Upper lobe of left lung (tissue), 4 donors: Measurements from ENCODE around the gene HOXB7.

Experiments used
- EP300 ChIP-seq, 4 donors: sonication (generic); formaldehyde crosslinking; IDR thresholded peaks; one replicate each; pipeline ENCODE4 v1.5.1; 2017; ENCODE audit warnings: antibody characterized with exemption in 4 of 4, control low read depth in 2 of 4
- POLR2A ChIP-seq, 4 donors: fragments of 450-650 bp; IDR thresholded peaks; one replicate each; pipeline ENCODE4 v1.5.1; 2016 to 2017; ENCODE audit warnings: antibody characterized with exemption in 4 of 4, mild to moderate bottlenecking in 2 of 4
- POLR2AphosphoS5 ChIP-seq, 2 donors: sonication (generic); formaldehyde crosslinking; IDR thresholded peaks; one replicate each; pipeline ENCODE4 v1.5.1; 2017; ENCODE audit warnings: antibody characterized with exemption in 2 of 2
- TF ChIP-seq, protein P1 (sequence below), 6 experiments: fragments of 450-650 bp in 4 of 6; fragments of 200-600 bp in 2 of 6; sonication (generic) in 2 of 6; IDR thresholded peaks; one replicate each; pipeline ENCODE4 v1.5.1; 2016 to 2019; ENCODE audit warnings: antibody characterized with exemption in 6 of 6

DNA sequence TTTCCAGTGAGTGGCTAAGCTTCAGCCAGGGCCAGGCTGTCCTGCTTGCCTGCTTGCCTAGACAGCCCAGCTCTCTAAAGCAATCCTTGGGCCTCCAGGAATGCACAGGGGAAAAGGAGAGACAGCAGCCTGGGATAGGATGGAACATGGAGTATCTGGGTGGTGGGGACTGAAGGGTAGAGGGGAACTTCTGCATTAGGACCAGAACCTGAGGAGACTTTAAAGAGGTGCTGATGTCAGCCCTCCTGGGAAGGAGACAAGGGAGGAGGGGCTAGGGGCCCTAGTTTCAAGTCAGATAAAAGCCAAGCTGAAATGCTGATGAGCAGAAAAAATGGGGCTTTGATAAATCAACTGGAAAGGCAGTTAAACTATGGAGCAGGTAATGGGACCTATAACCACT is 1.8 kb downstream of the HOXB7 start:
- no peak for TF ChIP-seq EP300 (IDR thresholded peaks at IDR 0.05)
- TF ChIP-seq, protein P1, sequence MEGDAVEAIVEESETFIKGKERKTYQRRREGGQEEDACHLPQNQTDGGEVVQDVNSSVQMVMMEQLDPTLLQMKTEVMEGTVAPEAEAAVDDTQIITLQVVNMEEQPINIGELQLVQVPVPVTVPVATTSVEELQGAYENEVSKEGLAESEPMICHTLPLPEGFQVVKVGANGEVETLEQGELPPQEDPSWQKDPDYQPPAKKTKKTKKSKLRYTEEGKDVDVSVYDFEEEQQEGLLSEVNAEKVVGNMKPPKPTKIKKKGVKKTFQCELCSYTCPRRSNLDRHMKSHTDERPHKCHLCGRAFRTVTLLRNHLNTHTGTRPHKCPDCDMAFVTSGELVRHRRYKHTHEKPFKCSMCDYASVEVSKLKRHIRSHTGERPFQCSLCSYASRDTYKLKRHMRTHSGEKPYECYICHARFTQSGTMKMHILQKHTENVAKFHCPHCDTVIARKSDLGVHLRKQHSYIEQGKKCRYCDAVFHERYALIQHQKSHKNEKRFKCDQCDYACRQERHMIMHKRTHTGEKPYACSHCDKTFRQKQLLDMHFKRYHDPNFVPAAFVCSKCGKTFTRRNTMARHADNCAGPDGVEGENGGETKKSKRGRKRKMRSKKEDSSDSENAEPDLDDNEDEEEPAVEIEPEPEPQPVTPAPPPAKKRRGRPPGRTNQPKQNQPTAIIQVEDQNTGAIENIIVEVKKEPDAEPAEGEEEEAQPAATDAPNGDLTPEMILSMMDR (IDR thresholded peaks at IDR 0.05): no peak
- no peak for TF ChIP-seq POLR2A (IDR thresholded peaks at IDR 0.05)
- TF ChIP-seq POLR2AphosphoS5 (IDR thresholded peaks at IDR 0.05): no peak
